ENCODE results near the gene TANK. TPM values are rescaled to one million over a fixed set of nuclear protein-coding genes. Genes with fewer than 3 reads are reported as not detected.
"Not testable (repeated sequence)": the region's sequence is repeated elsewhere in the genome, so short reads cannot be mapped to it uniquely, and the experiment has no call there.

Gene TANK
- total RNA-seq, 2 donors from 2014 or later: 28.5 to 40.2 TPM

- Histone ChIP-seq H3K27ac (peak overlapping the region in 2 of 4 donors; percentile 58 to 77), H3K4me1 (peaks cover 20% of the 10 kb centered on the region), H3K27me3 (no peaks in the 10 kb centered on the region), H3K4me3 (no peak overlapping the region), H3K9me3 (no peaks in the 10 kb centered on the region), H3K36me3 (replicated peaks in 1 of 2; ENCODE audit: insufficient read depth in 1 of 2, low read depth in 2 of 2) (no peaks in the 10 kb centered on the region)
- TF ChIP-seq POLR2A (IDR thresholded peaks at IDR 0.05): no peak
- no peak for TF ChIP-seq CTCF (IDR thresholded peaks at IDR 0.05)
- ATAC-seq (no peak), DNase-seq (no peak)
- WGBS, 2 donors: 74 to 88% methylated on average over 2 of the region's 2 CpGs
- intact Hi-C loops (cut with DNase I): no loop called here
Measured at GRCh38 chr2:161124201-161124600, 36.0 kb upstream of the TANK start.

- WGBS, 2 donors: 24 to 34% methylated on average over 3 of the region's 3 CpGs
- H3K27ac ChIP-seq: no peak overlapping the region
- no peaks in the 10 kb centered on the region for H3K36me3 ChIP-seq (replicated peaks in 1 of 2; ENCODE audit: insufficient read depth in 1 of 2, low read depth in 2 of 2)
- no peaks in the 10 kb centered on the region for H3K27me3 ChIP-seq
- intact Hi-C loops (cut with DNase I): no loop called here
- ATAC-seq (peak; percentile 21), DNase-seq (no peak)
- no peak for TF ChIP-seq CTCF (IDR thresholded peaks at IDR 0.05)
- no peak for TF ChIP-seq POLR2A (IDR thresholded peaks at IDR 0.05)
- H3K9me3 ChIP-seq: no peaks in the 10 kb centered on the region
- H3K4me1 ChIP-seq: peaks cover 6% of the 10 kb centered on the region
- H3K4me3 ChIP-seq: no peak overlapping the region
Measured at GRCh38 chr2:161128885-161129284, 31.3 kb upstream of the TANK start.

GRCh38 chr2:161130354-161130753, 29.9 kb upstream of the TANK start:
- no peak for DNase-seq
- Histone ChIP-seq H3K36me3 (replicated peaks in 1 of 2; ENCODE audit: insufficient read depth in 1 of 2, low read depth in 2 of 2) (no peaks in the 10 kb centered on the region), H3K27me3 (no peaks in the 10 kb centered on the region), H3K4me1 (peaks cover 12% of the 10 kb centered on the region), H3K4me3 (no peak overlapping the region), H3K9me3 (no peaks in the 10 kb centered on the region), H3K27ac (no peak overlapping the region)
- ATAC-seq: no peak
- TF ChIP-seq CTCF (IDR thresholded peaks at IDR 0.05): no peak
- TF ChIP-seq POLR2A (IDR thresholded peaks at IDR 0.05): no peak
- intact Hi-C loops (cut with DNase I): no loop called here
- WGBS, 2 donors: 82 to 86% methylated on average over 8 of the region's 8 CpGs

- Histone ChIP-seq H3K9me3 (no peaks in the 10 kb centered on the region), H3K4me3 (no peak overlapping the region), H3K4me1 (peaks cover 17% of the 10 kb centered on the region), H3K27ac (no peak overlapping the region), H3K36me3 (replicated peaks in 1 of 2; ENCODE audit: insufficient read depth in 1 of 2, low read depth in 2 of 2) (no peaks in the 10 kb centered on the region), H3K27me3 (no peaks in the 10 kb centered on the region)
- ATAC-seq (no peak), DNase-seq (no peak)
- intact Hi-C loops (cut with DNase I): no loop called here
- TF ChIP-seq CTCF (IDR thresholded peaks at IDR 0.05) (no peak), POLR2A (IDR thresholded peaks at IDR 0.05) (no peak)
- 58 to 60% methylated on average over 4 of the region's 4 CpGs for whole genome bisulfite sequencing, 2 donors
Measured at GRCh38 chr2:161131074-161131680, 29.1 kb upstream of the TANK start.

- Histone ChIP-seq H3K4me3 (no peak overlapping the region), H3K27me3 (no peaks in the 10 kb centered on the region), H3K9me3 (no peaks in the 10 kb centered on the region), H3K4me1 (peaks cover 23% of the 10 kb centered on the region), H3K27ac (no peak overlapping the region), H3K36me3 (replicated peaks in 1 of 2; ENCODE audit: insufficient read depth in 1 of 2, low read depth in 2 of 2) (no peaks in the 10 kb centered on the region)
- ATAC-seq: no peak
- intact Hi-C loops (cut with DNase I): no loop called here
- DNase-seq: no peak
- WGBS, 2 donors: 76 to 85% methylated on average over 1 of the region's 1 CpG
- TF ChIP-seq CTCF (IDR thresholded peaks at IDR 0.05): no peak
Measured at GRCh38 chr2:161131804-161132203, 28.4 kb upstream of the TANK start.

- intact Hi-C loops (cut with DNase I); H3K9me3 ChIP-seq; DNase-seq; H3K4me3 ChIP-seq; H3K36me3 ChIP-seq (replicated peaks in 1 of 2; ENCODE audit: insufficient read depth in 1 of 2, low read depth in 2 of 2); ATAC-seq; H3K27ac ChIP-seq; H3K27me3 ChIP-seq: not testable (repeated sequence)
- WGBS, 2 donors: 84 to 88% methylated on average over 5 of the region's 5 CpGs
- H3K4me1 ChIP-seq: peaks cover 23% of the 10 kb centered on the region
Measured at GRCh38 chr2:161132384-161132783, 27.8 kb upstream of the TANK start.

Measured in body of pancreas (tissue), 4 donors.